ENCODE results near the gene NPW. TPM values are rescaled to one million over a fixed set of nuclear protein-coding genes. Genes with fewer than 3 reads are reported as not detected.

NPW gene
- total and polyA plus RNA-seq, 8 donors = 0.94 to 5.4 (median 2.7) TPM

GRCh38 chr16:1990101-1990350 is 29.6 kb upstream of the NPW start:
- H3K27ac ChIP-seq = no peak overlapping the region
- H3K27me3 ChIP-seq = peaks cover 29 to 41% of the 10 kb centered on the region in 2 donors
- no peak for TF ChIP-seq CTCF (IDR thresholded peaks at IDR 0.05)
- peak overlapping the region in 1 of 2 donors; percentile 16 for H3K4me3 ChIP-seq
- H3K4me1 ChIP-seq = peaks cover 23 to 46% of the 10 kb centered on the region in 2 donors
- H3K9me3 ChIP-seq = peaks cover 0 to 5% of the 10 kb centered on the region in 2 donors
- DNase-seq (no peak), ATAC-seq (no peak)
- H3K36me3 ChIP-seq = peaks cover 0 to 24% of the 10 kb centered on the region in 2 donors
- intact Hi-C loops (cut with DNase I) = no loop called here

- Histone ChIP-seq H3K4me3 (peak overlapping the region in 1 of 2 donors; percentile 16), H3K9me3 (peaks cover 0 to 5% of the 10 kb centered on the region in 2 donors), H3K27me3 (peaks cover 29 to 41% of the 10 kb centered on the region in 2 donors), H3K27ac (no peak overlapping the region), H3K36me3 (peaks cover 0 to 19% of the 10 kb centered on the region in 2 donors), H3K4me1 (peaks cover 18 to 41% of the 10 kb centered on the region in 2 donors)
- no peak for TF ChIP-seq CTCF (IDR thresholded peaks at IDR 0.05)
- intact Hi-C loops (cut with DNase I) = no loop called here
- ATAC-seq (peak; percentile 5), DNase-seq (peak in 2 of 4 donors; percentile 32 to 79)
Observed at GRCh38 chr16:1990351-1991134, 29.0 kb upstream of the NPW start.

- peaks cover 29 to 41% of the 10 kb centered on the region in 2 donors for H3K27me3 ChIP-seq
- H3K9me3 ChIP-seq = peaks cover 0 to 5% of the 10 kb centered on the region in 2 donors
- intact Hi-C loops (cut with DNase I) = no loop called here
- H3K4me1 ChIP-seq = peaks cover 17 to 37% of the 10 kb centered on the region in 2 donors
- no peak overlapping the region for H3K27ac ChIP-seq
- H3K4me3 ChIP-seq = peak overlapping the region in 1 of 2 donors; percentile 46
- peak; percentile 2 for ATAC-seq
- peaks cover 0 to 13% of the 10 kb centered on the region in 2 donors for H3K36me3 ChIP-seq
- TF ChIP-seq CTCF (IDR thresholded peaks at IDR 0.05) = no peak
- peak in 1 of 4 donors; percentile 79 for DNase-seq
Observed at GRCh38 chr16:1991135-1991551, 28.4 kb upstream of the NPW start.

DNA sequence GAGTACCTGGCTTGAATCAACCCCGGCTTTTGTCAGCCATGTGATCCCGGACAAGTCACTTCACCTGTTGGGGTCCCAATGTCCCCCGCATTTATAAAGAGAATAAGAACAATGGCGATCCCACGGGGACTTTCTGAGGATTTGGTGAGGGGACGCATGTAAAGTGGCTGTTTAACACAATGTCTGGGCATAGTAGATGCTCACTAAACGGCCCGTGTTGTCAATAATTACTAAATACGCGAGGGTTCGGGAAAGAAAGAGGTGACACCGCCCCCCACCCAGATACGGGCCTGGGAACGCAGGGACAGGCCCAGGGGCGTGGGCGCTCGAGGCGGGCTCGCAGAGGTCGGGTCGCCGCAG is 28.0 kb upstream of the NPW start:
- H3K4me1 ChIP-seq = peaks cover 17 to 37% of the 10 kb centered on the region in 2 donors
- intact Hi-C loops (cut with DNase I) = no loop called here
- no peak for ATAC-seq
- DNase-seq = no peak
- TF ChIP-seq CTCF (IDR thresholded peaks at IDR 0.05) = no peak
- peak overlapping the region in 1 of 2 donors; percentile 66 for H3K27ac ChIP-seq
- H3K9me3 ChIP-seq = peaks cover 0 to 5% of the 10 kb centered on the region in 2 donors
- peaks cover 29 to 41% of the 10 kb centered on the region in 2 donors for H3K27me3 ChIP-seq
- H3K4me3 ChIP-seq = peak overlapping the region; percentile 38 to 46
- peaks cover 0 to 8% of the 10 kb centered on the region in 2 donors for H3K36me3 ChIP-seq

DNA sequence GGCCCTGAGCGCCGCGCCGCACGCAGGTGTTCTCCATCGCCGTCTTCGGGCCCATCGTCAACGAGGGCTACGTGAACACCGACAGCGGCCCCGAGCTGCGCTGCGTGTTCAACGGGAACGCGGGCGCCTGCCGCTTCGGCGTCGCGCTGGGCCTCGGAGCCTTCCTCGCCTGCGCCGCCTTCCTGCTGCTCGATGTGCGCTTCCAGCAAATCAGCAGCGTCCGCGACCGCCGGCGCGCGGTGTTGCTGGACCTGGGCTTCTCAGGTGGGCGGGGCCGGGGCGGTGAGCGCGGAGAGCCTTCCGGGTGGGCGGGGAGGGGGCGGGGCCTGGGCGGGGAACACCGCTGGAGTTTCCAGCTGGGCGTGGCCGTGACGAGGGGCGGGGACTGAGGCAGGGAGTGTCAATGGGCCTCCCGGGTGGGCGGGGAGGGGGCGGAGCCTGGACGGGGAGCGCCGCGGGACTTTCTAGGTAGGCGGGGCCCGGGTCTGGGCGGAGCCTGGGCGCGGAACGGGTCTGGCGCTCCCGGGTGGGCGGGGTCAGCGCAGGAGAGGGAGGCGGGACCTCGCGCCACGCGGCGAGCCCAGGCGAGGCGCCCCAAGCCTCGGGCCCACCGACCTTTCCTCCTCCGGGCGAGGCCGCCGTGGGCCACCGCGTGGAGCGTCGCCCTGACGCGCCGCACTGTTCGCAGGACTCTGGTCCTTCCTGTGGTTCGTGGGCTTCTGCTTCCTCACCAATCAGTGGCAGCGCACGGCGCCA is 27.5 kb upstream of the NPW start:
- H3K4me3 ChIP-seq = peak overlapping the region; percentile 38 to 46
- peak overlapping the region in 1 of 2 donors; percentile 66 for H3K27ac ChIP-seq
- peak; percentile 89 for ATAC-seq
- peaks cover 17 to 37% of the 10 kb centered on the region in 2 donors for H3K4me1 ChIP-seq
- TF ChIP-seq CTCF (IDR thresholded peaks at IDR 0.05) = no peak
- H3K9me3 ChIP-seq = peaks cover 0 to 5% of the 10 kb centered on the region in 2 donors
- peak in 3 of 4 donors; percentile 87 to 99 (median 97) for DNase-seq
- intact Hi-C loops (cut with DNase I) = no loop called here
- H3K27me3 ChIP-seq = peaks cover 29 to 41% of the 10 kb centered on the region in 2 donors
- H3K36me3 ChIP-seq = peaks cover 0 to 5% of the 10 kb centered on the region in 2 donors

All from left lung (tissue), 10 donors.